ENCODE results near the gene MRPS22.
"Not testable (repeated sequence)": the region's sequence is repeated elsewhere in the genome, so short reads cannot be mapped to it uniquely, and the experiment has no call there.

The MRPS22 gene

DNA sequence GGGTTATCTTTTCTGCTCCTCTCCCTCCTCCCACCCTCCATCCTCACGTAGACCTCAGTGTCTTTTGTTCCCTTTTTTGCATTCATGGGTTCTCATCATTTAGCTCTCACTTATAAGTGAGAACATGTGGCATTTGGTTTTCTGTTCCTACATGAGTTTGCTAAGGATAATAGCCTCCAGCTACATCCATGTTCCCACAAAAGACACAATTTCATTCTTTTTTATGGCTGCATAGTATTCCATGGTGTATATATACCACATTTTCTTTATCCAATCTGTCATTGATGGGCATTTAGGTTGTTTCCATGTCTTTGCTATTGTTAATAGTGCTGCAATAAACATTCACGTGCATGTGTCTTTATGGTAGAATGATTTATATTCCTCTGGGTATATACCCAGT lies 57.3 kb downstream of the MRPS22 start:
- H3K4me3 Mint-ChIP-seq; H3K27ac Mint-ChIP-seq; DNase-seq; H3K4me1 Mint-ChIP-seq (ENCODE audit: low read depth in 2 of 2); H3K36me3 Mint-ChIP-seq (ENCODE audit: insufficient read depth); ATAC-seq (replicated peaks); H3K9me3 Mint-ChIP-seq: not testable (repeated sequence)
- H3K27me3 Mint-ChIP-seq: peaks cover 0 to 15% of the 10 kb centered on the region in 2 donors

All from effector memory CD8-positive, alpha-beta T cell (primary cell).